GM19328 (cell line): ENCODE measurements around the gene CPA5.

Source experiments
- ATAC-seq: cut with Tn5 transposase; IDR thresholded peaks from one replicate; pipeline ENCODE4 v1.9.1; 2021; ENCODE audit warnings: mild to moderate bottlenecking, moderate library complexity; ENCODE audit not compliant: unreplicated experiment

The CPA5 gene

GRCh38 chr7:130394421-130395195 is 50.0 kb downstream of the CPA5 start:
- ATAC-seq: no peak

DNA sequence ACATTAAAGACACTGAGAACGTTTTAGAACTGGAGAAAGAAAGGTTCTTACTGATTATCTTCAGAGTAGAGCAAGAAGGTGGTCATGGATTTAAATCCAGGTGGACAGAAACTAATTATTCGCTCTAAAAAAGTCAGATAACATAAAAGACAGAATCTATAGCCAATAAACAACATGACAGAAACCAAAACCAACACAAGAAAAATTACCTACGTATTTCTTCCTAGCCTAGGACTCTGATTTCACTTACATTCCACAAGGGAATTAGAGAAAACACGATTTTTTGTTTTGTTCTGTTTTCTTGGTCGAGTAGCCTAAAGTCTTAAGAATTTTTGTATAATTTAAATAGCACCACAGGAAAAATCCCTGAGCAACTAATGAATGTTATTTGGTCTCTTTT is 50.8 kb downstream of the CPA5 start:
- no peak for ATAC-seq

- ATAC-seq: no peak
Measured at GRCh38 chr7:130396109-130396508, 51.5 kb downstream of the CPA5 start.

- ATAC-seq: no peak
Measured at GRCh38 chr7:130397051-130397757, 52.6 kb downstream of the CPA5 start.

- ATAC-seq: no peak
Measured at GRCh38 chr7:130397758-130398073, 53.1 kb downstream of the CPA5 start.

- ATAC-seq: no peak
Measured at GRCh38 chr7:130398526-130399090, 54.0 kb downstream of the CPA5 start.

DNA sequence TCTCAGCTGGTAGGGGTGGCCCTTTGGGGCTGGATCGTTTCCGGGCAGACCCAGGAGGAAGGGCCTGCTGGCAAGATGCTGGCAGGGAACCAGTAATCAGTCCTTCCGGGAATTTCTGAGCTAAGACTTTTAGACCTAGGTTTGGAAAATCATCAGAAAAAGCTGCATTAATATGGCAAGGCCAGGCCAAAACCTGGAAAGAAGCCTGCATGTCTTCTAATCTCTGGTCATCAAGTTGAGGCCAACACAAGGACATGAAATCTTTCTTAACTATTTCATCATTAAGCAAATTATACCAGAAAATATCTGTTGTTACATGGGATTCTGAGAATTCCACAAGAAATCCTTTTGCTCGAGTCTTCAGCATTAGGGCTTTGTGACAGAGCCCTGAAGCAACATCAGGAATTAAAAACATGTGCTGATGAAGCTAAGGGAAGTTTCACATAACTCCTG is 55.5 kb downstream of the CPA5 start:
- ATAC-seq: no peak

DNA sequence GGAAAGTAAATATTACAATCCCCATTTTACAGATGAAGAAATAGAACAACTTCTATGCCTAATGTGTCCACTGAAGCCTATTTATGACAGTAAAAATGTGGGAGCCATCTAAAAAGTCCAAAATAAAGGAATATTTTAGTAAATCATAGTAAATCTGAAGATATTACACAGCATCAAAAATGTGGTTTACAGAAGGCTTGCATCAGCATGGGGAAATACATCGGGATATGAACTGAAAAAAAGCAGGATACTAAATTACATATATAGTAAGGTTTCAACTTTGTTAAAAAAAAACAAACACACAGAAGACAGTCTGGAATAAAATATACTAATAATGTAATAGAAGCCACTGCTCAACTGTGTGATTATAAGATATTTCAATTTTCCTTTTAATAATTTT is 56.5 kb downstream of the CPA5 start:
- no peak for ATAC-seq

DNA sequence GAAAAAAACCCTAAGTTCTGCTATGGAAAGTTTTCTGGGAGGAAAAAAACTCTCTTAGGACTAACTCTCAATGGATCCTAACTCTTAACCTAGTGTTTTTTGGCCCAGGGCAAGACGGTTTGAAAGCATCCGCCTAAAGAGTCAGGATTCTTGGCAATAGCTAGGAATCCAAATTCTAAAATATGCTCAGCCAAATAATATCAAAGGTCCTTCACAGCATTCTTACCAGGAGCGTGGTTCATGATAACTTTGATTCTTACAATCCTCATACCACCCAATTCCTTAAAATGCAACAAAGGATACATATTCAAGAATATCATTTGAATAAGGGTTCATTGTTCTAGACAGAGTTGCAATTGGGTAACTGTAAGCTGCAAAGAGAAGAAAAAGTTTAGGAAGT is 57.0 kb downstream of the CPA5 start:
- no peak for ATAC-seq

- ATAC-seq: no peak
Measured at GRCh38 chr7:130405003-130405402, 60.4 kb downstream of the CPA5 start.

- no peak for ATAC-seq
Measured at GRCh38 chr7:130409067-130409711, 64.6 kb downstream of the CPA5 start.

GRCh38 chr7:130409712-130410072 is 65.1 kb downstream of the CPA5 start:
- ATAC-seq: no peak

GRCh38 chr7:130410868-130411541 is 66.4 kb downstream of the CPA5 start:
- ATAC-seq: no peak

DNA sequence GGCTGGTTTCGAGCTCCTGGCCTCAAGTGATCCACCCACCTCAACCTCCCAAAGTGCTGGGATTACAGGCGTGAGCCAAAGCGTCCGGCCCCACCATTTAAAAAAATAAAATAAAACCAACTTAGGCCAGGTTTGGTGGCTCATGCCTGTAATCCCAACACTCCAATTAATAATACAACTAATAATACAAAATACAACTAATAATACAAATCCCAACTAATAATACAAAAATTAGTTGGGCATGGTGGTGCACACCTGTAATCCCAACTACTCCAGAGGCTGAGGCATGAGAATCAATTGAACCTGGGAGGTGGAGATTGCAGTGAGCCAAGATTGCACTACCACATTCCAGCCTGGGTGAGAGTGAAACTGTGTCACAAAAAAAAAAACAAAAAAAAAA is 68.6 kb downstream of the CPA5 start:
- no peak for ATAC-seq

GRCh38 chr7:130415006-130415405 is 70.4 kb downstream of the CPA5 start:
- ATAC-seq: no peak

GRCh38 chr7:130417213-130417612 is 72.6 kb downstream of the CPA5 start:
- ATAC-seq: no peak

DNA sequence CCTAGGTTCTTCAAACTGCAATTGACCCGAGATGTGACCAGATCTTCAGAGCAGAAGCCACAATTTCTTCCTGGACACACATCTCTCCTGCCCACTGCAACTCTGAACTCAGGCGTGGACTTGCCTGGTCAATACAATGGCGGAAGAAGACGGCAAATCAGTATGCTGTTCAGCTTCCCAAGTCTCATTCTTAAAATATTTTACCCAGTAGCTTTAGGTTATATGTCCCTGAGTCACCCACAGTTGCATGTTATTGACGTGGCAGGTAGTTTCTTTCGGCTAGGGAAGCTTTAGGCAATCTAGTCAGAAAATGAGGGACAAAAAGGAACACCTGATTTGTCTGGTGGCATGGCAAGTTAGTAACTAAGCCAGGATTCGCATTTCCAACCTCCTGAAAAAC is 73.7 kb downstream of the CPA5 start:
- no peak for ATAC-seq
